Retina (tissue), 1 donor: ENCODE measurements around the gene LYRM7.
"Not testable (repeated sequence)": the region's sequence is repeated elsewhere in the genome, so short reads cannot be mapped to it uniquely, and the experiment has no call there.

Experiments
- DNase-seq: peaks from one replicate; pipeline ENCODE4 v3.0.0-alpha.2; 2016

LYRM7 gene

GRCh38 chr5:131222731-131223130 lies 52.0 kb downstream of the LYRM7 start:
- no peak for DNase-seq

GRCh38 chr5:131223751-131224386 lies 53.1 kb downstream of the LYRM7 start:
- DNase-seq: no peak

GRCh38 chr5:131224387-131225201 lies 53.9 kb downstream of the LYRM7 start:
- DNase-seq: no peak

- no peak for DNase-seq
Measured at GRCh38 chr5:131225282-131225974, 54.7 kb downstream of the LYRM7 start.

GRCh38 chr5:131226899-131227298 lies 56.2 kb downstream of the LYRM7 start:
- DNase-seq: no peak

GRCh38 chr5:131228646-131229045 lies 57.9 kb downstream of the LYRM7 start:
- DNase-seq: no peak

GRCh38 chr5:131229623-131230022 lies 58.9 kb downstream of the LYRM7 start:
- no peak for DNase-seq

- DNase-seq: no peak
Measured at GRCh38 chr5:131230406-131230805, 59.7 kb downstream of the LYRM7 start.

- DNase-seq: no peak
Measured at GRCh38 chr5:131239686-131240085, 68.9 kb downstream of the LYRM7 start.

GRCh38 chr5:131242728-131243255 lies 72.0 kb downstream of the LYRM7 start:
- DNase-seq: no peak

- no peak for DNase-seq
Measured at GRCh38 chr5:131245312-131245711, 74.6 kb downstream of the LYRM7 start.

- DNase-seq: no peak
Measured at GRCh38 chr5:131245948-131246347, 75.2 kb downstream of the LYRM7 start.

GRCh38 chr5:131246504-131246903 lies 75.8 kb downstream of the LYRM7 start:
- no peak for DNase-seq

- no peak for DNase-seq
Measured at GRCh38 chr5:131250751-131251475, 80.2 kb downstream of the LYRM7 start.

GRCh38 chr5:131252824-131253171 lies 82.1 kb downstream of the LYRM7 start:
- DNase-seq: no peak

- DNase-seq: not testable (repeated sequence)
Measured at GRCh38 chr5:131254025-131254424, 83.3 kb downstream of the LYRM7 start.

GRCh38 chr5:131254741-131255140 lies 84.0 kb downstream of the LYRM7 start:
- DNase-seq: no peak
